NCI-H146 (cell line): ENCODE measurements around the gene SPATA17.

ENCODE experiments used
- DNase-seq: peaks from one replicate; lab custom pipeline; 2025; lab: John Stamatoyannopoulos, UW

Gene SPATA17

GRCh38 chr1:217681806-217682205 lies 50.7 kb downstream of the SPATA17 start:
- no peak for DNase-seq

DNA sequence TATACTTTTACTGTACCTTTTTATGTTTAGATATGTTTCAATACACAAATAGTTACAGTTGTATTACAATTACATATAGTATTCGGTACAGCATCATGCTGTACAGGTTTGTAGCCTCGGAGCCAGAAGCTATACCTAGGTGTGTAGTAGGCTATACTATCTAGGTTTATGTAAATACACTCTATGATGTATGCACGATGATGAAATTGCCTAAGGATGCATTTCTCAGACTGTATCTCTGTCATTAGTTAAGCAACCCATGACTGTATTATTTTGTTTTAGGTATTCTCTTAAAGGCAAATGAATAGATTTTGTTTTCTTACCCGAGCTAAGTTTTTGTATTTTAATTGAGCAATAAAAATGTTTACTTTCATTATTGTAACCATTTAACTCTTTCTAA lies 56.4 kb downstream of the SPATA17 start:
- DNase-seq: no peak

DNA sequence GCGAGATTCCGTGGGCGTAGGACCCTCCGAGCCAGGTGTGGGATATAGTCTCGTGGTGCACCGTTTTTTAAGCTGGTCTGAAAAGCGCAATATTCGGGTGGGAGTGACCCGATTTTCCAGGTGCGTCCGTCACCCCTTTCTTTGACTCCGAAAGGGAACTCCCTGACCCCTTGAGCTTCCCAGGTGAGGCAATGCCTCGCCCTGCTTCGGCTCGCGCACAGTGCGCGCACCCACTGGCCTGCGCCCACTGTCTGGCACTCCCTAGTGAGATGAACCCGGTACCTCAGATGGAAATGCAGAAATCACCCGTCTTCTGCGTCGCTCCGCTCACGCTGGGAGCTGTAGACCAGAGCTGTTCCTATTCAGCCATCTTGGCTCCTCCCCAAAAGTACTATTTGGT lies 65.0 kb downstream of the SPATA17 start:
- peak; percentile 55 for DNase-seq

- DNase-seq: no peak
These were observed 72.2 kb downstream of the SPATA17 start for GRCh38 chr1:217703326-217703725.

DNA sequence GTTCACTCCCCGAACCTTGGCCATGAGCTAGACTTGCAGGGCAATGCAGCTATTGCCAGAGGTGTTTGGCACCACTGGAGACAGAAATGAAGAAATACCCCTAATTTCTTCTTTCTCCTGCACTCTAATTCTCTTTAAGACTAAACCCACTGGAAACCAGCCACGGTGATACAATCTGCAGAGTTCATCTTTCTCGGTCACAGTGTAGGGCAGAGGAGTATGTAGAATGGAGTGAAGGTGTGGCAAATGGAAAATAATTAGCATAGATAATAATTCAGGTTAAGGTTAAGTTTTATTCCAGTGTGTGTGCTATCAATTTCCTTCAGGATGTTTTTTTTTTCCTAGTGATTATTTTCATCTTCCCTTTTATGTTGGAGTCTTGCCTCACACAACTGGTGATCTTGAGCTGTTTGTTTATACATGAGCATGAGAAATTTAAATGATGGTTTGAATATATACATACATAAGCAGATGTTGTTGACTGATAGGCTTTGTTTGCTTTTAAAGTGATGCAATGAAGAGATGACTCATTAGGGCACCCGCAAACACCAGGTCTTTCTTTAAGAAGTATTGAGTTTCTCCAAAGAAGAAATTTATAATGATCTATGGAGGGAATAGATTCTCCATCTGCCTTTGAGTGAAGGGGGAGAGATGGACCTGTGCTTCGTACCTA lies 81.9 kb downstream of the SPATA17 start:
- no peak for DNase-seq

DNA sequence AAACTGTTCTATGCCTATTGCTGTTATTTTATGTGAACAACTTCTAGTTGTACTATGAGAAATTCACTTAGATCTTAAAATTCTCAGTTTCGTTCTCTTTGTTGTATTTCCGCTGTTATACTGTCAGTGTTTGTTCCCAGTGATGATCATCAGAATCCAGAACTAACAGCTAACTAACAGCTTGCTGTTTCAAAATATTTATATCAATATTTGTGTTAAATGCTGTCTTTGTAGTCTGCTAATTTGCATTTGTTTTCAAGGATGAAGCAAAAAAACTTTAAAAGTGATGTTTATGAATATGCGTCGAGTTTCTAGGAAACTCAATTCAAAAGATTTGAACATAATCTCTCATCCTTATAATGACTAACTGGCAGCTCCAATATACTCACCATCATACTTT lies 84.5 kb downstream of the SPATA17 start:
- DNase-seq: no peak

DNA sequence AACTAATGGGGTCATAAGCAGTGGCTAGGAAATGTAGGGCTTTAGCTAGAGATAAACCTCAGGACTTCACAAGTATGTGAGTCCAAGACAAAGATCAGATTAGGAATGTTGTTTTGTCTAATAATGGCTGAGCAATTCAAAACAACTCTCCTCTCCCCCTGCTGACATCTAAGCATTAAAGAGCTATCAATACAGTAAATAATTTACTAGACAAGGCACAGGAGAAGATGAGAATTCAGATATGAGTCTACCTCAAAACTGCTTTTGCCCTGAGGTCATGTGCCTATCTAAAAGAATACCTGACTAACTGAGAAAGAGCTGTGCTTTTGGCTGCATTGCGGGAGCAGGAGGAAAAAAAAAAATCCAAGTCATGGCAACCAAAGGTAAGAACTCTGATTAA lies 86.8 kb downstream of the SPATA17 start:
- no peak for DNase-seq

- no peak for DNase-seq
These were observed 87.7 kb downstream of the SPATA17 start for GRCh38 chr1:217718873-217719272.

DNA sequence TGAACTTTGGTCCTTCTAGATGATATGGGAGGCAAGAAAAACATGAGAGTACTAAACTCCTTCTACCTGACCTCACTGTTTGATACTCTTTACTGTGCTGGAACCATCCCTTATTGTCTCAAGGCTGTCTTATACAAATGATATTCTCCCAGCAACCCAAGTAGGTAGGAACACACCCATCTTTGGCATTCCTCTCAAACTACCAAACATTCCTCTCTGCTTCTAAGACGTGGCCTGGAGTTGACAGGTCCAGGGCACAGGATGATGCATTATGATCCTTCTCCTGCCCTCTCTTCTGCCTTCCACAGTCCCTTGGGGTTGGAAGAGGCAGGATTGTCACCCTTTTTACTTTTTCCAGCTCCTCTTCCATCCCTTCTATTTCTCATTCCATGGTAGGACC lies 90.5 kb downstream of the SPATA17 start:
- no peak for DNase-seq

DNA sequence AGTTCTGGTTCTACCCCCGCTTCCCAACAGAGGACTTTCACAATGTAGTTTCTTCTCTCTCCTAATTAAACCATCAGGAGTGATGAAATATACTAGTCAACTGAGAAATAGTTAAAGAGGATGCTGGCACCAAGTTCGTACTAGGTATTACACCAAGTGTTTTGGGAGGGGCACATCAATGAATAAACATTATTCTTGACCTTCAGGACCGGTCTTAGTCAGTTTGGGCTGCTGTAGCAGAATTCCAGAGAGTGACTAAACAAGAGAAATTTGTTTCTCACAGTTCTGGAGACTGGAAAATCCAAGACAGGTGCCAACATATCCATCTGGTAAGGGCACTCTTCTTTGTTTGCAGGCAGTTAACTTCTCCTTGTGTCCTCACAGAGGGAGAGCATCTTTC lies 103.8 kb downstream of the SPATA17 start:
- DNase-seq: no peak

- DNase-seq: peak; percentile 62
These were observed 116.1 kb downstream of the SPATA17 start for GRCh38 chr1:217747156-217747769.

DNA sequence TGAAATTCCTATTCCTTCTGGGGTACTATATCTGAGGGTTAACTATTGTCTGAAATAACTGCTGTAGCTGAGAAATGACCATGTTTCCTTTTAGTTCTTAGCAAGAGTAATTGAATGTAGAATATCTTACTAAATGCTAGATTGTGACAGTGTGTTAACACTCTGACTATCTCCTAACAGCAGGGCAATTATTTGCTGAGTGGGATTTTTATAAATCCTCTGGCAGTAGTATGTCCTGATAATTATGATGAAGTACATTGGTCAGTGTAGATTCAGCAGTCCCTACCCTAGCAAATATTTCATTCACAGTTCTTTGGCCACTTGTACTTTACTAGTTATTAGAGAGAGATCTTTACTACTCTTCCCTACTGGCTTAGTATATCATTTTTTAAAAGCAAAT lies 138.6 kb downstream of the SPATA17 start:
- no peak for DNase-seq

DNA sequence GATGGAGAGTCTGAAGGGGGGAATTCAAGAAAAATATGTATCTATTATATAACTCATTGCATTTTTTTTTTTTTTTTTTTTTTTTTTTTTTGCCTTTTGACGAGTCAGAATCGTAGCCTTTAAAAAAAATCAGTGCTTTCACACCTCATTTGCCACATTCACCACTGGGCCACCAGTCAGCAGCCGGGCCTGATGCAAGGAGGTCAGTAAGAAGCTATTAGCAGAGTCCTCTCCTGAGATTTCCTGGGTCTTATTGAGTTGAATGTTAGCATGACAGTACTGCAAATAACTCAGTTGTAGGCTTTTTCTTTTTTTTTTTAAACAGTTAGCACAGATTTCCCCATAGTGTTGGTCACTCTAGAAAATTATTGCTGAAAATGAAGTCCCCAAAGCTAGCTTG lies 139.8 kb downstream of the SPATA17 start:
- DNase-seq: no peak

GRCh38 chr1:217776693-217777092 lies 145.5 kb downstream of the SPATA17 start:
- no peak for DNase-seq

- peak; percentile 43 for DNase-seq
These were observed 149.9 kb downstream of the SPATA17 start for GRCh38 chr1:217781056-217781455.

DNA sequence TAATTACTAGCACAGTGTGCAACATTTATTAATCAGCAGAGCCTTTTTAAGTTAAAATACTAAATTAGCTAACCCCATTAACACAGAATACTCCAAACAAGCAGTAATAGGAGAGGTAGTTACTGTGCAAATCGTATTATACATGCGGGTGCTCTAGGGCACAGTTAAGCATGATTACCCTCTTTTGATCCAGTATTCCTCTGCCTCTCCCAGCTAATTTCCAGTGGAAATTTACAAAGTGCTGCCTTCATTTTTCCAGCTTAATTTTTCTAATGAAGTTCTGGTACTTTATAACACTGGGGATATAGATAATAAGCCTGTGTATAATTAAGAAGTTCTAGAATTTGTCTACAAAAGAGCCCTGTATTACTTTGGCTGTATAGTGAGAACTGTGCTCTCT lies 159.9 kb downstream of the SPATA17 start:
- no peak for DNase-seq

DNA sequence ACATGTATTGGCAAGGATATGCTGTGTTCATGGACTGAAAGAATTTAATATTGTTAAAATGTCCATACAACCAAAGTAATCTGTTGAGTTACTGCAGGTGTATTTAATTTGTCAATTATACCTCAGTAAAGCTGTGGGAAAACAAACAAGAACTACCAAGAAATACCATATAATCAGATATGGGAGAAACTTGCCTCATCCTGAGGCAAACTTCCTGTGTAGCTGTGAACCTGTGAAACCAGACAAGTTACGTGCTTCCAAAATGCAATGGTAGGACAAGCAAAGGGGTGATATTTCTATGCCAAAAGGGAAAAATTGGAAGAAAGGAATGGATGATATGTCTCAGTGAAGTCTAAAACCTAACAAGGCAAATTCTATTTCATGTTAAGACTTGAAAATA lies 174.6 kb downstream of the SPATA17 start:
- no peak for DNase-seq

DNA sequence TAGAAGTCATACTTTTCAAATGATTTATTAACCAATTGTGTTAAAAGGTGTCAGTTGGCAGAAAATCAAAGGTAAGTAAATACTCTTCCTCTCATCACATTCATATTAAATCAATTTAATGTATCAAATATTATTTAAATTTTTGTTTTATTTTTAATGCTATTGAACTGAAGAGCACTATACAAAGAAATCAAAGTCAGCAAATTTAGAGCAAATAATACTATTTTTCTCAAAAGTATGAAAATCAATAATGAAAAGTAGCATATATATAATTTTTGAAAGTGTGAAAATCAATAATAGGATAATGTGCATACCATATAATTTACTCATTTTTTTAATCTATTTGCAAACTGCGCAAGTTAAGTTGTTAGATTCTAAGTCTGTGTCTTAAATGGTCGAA lies 181.0 kb downstream of the SPATA17 start:
- DNase-seq: no peak

DNA sequence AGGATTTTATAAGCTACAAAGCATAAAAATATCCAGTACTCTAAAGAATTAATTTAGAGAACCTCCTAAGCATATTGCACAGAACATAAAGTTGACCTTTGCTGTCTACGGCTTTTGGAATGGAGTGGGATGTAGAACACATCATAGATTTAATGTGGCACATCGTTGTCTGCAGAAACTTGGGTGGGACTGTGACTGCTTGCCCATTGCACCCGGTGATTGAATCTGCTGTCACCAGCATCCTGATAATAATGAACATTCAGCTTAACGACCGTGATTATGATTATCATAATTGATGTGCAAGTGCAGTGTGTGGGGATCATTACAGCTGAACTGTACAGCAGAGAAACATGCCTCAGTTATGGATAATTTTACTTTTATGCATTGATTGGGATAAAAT lies 181.9 kb downstream of the SPATA17 start:
- no peak for DNase-seq

DNA sequence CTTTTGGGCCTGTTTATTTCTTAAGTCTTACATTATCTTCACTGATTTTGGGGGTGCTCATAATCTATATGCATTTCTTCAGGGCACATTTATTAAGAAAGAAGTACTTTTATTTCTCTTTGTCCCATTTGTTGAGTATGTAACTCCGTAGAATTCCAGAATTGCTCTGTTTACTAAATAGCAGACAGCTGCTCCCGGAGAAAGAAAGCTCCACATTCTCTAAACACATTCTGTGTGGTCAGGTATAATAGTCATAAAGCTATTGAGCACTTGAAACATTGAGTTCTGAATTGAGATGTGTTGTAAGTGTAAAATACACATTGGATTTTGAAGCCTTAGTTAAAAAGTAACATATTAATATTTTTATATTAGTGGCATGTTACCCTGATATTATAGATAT lies 206.5 kb downstream of the SPATA17 start:
- DNase-seq: no peak

GRCh38 chr1:217839161-217839560 lies 208.0 kb downstream of the SPATA17 start:
- no peak for DNase-seq

GRCh38 chr1:217846733-217847132 lies 215.6 kb downstream of the SPATA17 start:
- DNase-seq: no peak

DNA sequence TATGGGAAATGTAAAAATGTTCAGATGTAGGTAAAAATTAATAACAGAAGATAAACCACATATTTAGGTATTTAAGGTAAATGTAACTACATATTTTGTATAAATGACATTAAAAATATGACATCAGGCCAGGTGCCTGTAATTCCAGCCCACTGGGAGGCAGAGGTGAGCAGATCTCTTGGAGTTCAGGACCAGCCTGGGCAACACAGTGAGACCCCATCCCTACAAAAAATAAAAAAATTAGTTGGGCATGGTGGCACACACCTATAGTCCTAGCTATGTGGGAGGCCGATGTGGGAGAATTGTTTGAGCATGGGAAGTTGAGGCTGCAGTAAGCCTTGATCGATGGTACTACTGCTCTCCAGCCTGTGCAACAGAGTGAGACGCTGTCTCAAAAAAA lies 216.5 kb downstream of the SPATA17 start:
- no peak for DNase-seq

DNA sequence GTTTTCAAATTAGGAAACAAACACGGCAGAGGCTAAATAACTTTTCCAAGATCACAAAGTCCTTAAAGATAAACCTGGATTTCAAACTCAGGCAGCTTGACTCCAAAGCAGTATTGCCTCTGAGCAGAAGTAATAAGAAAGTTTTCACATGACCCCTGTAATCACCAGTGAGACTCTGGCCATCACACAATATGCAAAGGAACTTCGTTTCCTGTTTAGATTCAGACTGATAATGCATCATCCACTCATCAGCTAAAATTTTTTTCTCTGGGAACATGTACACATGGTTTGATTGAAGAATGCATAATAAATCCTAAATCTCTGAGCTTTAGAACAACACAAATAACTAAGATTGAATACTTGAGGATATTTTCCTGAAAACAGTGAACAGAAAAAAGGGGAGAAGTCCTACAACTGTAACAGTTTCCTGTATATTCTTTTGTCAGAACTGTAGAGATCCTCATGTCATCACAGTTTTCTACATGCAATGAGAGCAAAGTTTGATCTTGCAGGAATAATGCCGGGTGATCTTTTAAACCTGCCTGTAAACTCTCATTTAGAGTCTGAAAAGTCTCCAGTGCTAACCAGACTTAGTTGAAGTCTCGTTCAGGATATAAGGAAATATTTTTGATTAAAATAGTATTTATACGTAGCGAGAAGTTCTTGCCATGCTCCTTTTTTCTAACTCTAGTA lies 225.3 kb downstream of the SPATA17 start:
- no peak for DNase-seq
